ENCODE results near the gene ZFHX2.

DNA sequence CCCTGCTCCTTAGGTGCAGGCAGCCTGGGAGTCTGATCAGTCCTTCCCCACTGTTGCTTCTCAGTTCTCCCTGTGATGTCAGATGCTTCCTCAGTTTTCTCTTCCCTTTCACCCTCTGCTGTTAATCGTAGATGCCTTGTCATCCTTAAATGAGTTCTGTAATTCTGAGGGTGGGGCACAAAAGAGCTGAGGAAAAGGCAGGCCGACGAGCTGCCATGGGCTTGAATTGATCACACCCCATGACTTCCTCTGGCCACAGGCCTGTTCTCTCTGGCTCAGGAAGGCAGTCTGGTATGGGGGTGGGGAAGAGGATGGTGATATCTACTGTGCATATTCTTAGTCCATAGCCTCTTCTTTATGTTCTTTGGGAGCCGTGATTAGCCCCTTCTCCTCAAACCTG lies 21.3 kb upstream of the ZFHX2 start:
- no peak for TF ChIP-seq EGR1 (IDR thresholded peaks at IDR 0.05)
- no peak for TF ChIP-seq TCF12 (IDR thresholded peaks at IDR 0.05; ENCODE audit: low read depth)
